ENCODE results near the gene RNF13.

The RNF13 gene

GRCh38 chr3:149777414-149778214 lies 35.4 kb upstream of the RNF13 start:
- H3K4me2 ChIP-seq (ENCODE audit: low read length), result no peak overlapping the region
- H3K9ac ChIP-seq (ENCODE audit: low read depth, low read length), result no peak overlapping the region
- no peak overlapping the region for H3K4me3 ChIP-seq (ENCODE audit: low read length)
- H3K36me3 ChIP-seq (ENCODE audit: insufficient read depth, low read length), result no peaks in the 10 kb centered on the region
- H3K4me1 ChIP-seq (ENCODE audit: control insufficient read depth, insufficient read depth, low read length), result no peaks in the 10 kb centered on the region
- H3K27me3 ChIP-seq (ENCODE audit: control insufficient read depth, insufficient read depth, low read length), result no peaks in the 10 kb centered on the region
- no peaks in the 10 kb centered on the region for H3K9me3 ChIP-seq (replicated peaks; ENCODE audit: low read length)

- no peaks in the 10 kb centered on the region for H3K9me3 ChIP-seq (replicated peaks; ENCODE audit: low read length)
These were observed 31.8 kb upstream of the RNF13 start for GRCh38 chr3:149781211-149781610.

GRCh38 chr3:149781741-149782140 lies 31.3 kb upstream of the RNF13 start:
- no peaks in the 10 kb centered on the region for H3K9me3 ChIP-seq (replicated peaks; ENCODE audit: low read length)
- H3K4me2 ChIP-seq (ENCODE audit: low read length), result no peak overlapping the region
- no peaks in the 10 kb centered on the region for H3K36me3 ChIP-seq (ENCODE audit: insufficient read depth, low read length)
- no peak overlapping the region for H3K9ac ChIP-seq (ENCODE audit: low read depth, low read length)
- H3K4me3 ChIP-seq (ENCODE audit: low read length), result no peak overlapping the region
- peaks cover 12% of the 10 kb centered on the region for H3K4me1 ChIP-seq (ENCODE audit: control insufficient read depth, insufficient read depth, low read length)
- no peaks in the 10 kb centered on the region for H3K27me3 ChIP-seq (ENCODE audit: control insufficient read depth, insufficient read depth, low read length)

More at GRCh38 chr3:149781211-149781610, 31.8 kb upstream of the RNF13 start:
- H3K9ac ChIP-seq (ENCODE audit: low read depth, low read length), result no peak overlapping the region
- peaks cover 12% of the 10 kb centered on the region for H3K4me1 ChIP-seq (ENCODE audit: control insufficient read depth, insufficient read depth, low read length)
- H3K27me3 ChIP-seq (ENCODE audit: control insufficient read depth, insufficient read depth, low read length), result no peaks in the 10 kb centered on the region
- H3K4me3 ChIP-seq (ENCODE audit: low read length), result no peak overlapping the region
- no peak overlapping the region for H3K4me2 ChIP-seq (ENCODE audit: low read length)
- no peaks in the 10 kb centered on the region for H3K36me3 ChIP-seq (ENCODE audit: insufficient read depth, low read length)

- Histone ChIP-seq H3K9ac (ENCODE audit: low read depth, low read length) (no peak overlapping the region), H3K4me3 (ENCODE audit: low read length) (no peak overlapping the region), H3K9me3 (replicated peaks; ENCODE audit: low read length) (no peaks in the 10 kb centered on the region), H3K4me2 (ENCODE audit: low read length) (peak overlapping the region; percentile 35), H3K4me1 (ENCODE audit: control insufficient read depth, insufficient read depth, low read length) (peaks cover 12% of the 10 kb centered on the region), H3K27me3 (ENCODE audit: control insufficient read depth, insufficient read depth, low read length) (no peaks in the 10 kb centered on the region), H3K36me3 (ENCODE audit: insufficient read depth, low read length) (no peaks in the 10 kb centered on the region)
These were observed 29.4 kb upstream of the RNF13 start for GRCh38 chr3:149783576-149783975.

- Histone ChIP-seq H3K4me3 (ENCODE audit: low read length) (no peak overlapping the region), H3K4me2 (ENCODE audit: low read length) (peak overlapping the region; percentile 17), H3K27me3 (ENCODE audit: control insufficient read depth, insufficient read depth, low read length) (no peaks in the 10 kb centered on the region), H3K9me3 (replicated peaks; ENCODE audit: low read length) (no peaks in the 10 kb centered on the region), H3K4me1 (ENCODE audit: control insufficient read depth, insufficient read depth, low read length) (peaks cover 12% of the 10 kb centered on the region), H3K36me3 (ENCODE audit: insufficient read depth, low read length) (no peaks in the 10 kb centered on the region), H3K9ac (ENCODE audit: low read depth, low read length) (no peak overlapping the region)
These were observed 28.8 kb upstream of the RNF13 start for GRCh38 chr3:149784064-149784704.

GRCh38 chr3:149790268-149790667 lies 22.7 kb upstream of the RNF13 start:
- no peaks in the 10 kb centered on the region for H3K27me3 ChIP-seq (ENCODE audit: control insufficient read depth, insufficient read depth, low read length)
- H3K4me1 ChIP-seq (ENCODE audit: control insufficient read depth, insufficient read depth, low read length), result peaks cover 9% of the 10 kb centered on the region
- H3K4me3 ChIP-seq (ENCODE audit: low read length), result no peak overlapping the region
- H3K4me2 ChIP-seq (ENCODE audit: low read length), result no peak overlapping the region
- H3K9me3 ChIP-seq (replicated peaks; ENCODE audit: low read length), result no peaks in the 10 kb centered on the region
- no peak overlapping the region for H3K9ac ChIP-seq (ENCODE audit: low read depth, low read length)
- no peaks in the 10 kb centered on the region for H3K36me3 ChIP-seq (ENCODE audit: insufficient read depth, low read length)

- no peak overlapping the region for H3K9ac ChIP-seq (ENCODE audit: low read depth, low read length)
- H3K4me2 ChIP-seq (ENCODE audit: low read length), result no peak overlapping the region
- H3K36me3 ChIP-seq (ENCODE audit: insufficient read depth, low read length), result no peaks in the 10 kb centered on the region
- no peak overlapping the region for H3K4me3 ChIP-seq (ENCODE audit: low read length)
- no peaks in the 10 kb centered on the region for H3K27me3 ChIP-seq (ENCODE audit: control insufficient read depth, insufficient read depth, low read length)
- peaks cover 9% of the 10 kb centered on the region for H3K4me1 ChIP-seq (ENCODE audit: control insufficient read depth, insufficient read depth, low read length)
- H3K9me3 ChIP-seq (replicated peaks; ENCODE audit: low read length), result no peaks in the 10 kb centered on the region
These were observed 22.3 kb upstream of the RNF13 start for GRCh38 chr3:149790698-149791097.

DNA sequence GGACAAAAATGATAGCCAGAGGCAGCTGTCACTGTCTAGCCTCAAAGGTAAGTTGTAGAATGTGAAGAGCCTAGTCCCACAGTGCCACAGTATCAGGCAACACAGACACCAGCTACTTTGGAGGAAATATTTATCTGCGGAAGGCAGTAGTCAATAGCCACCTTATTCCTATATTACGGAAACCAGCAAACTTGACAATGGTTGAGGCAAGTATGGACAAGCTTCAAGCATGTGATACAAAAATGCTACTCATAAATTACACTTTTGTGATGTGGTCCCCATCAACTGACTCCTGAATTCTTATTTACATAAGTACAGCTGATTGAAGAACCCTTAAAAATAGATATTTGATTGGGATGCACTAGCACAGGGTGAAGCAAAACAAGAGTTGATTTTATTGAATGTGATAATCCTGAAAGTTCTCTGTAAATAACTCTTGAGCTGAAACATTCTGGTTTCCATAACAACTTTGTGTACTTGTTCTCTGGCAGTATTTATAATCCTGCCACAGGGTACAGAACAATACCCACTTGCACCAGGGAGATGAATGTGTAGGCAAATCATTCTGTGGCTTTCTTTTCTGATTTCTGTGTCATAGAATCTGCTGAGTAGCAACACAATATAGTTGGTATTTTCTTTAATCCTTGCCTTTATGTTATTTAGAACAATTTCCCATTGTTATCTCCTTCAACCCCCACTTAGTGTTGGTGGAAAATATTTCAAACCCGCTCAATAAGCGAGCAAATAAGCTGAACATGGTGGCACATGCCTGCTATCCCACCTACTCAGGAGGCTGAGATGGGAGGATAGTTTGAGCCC lies 20.4 kb upstream of the RNF13 start, which contains the start of gene ANKUB1:
TSS of gene ANKUB1 (minus strand) at position 103 of the 819 bp plus-strand sequence. CDS start 188 bp downstream, outside the sequence.
- Histone ChIP-seq H3K9me3 (replicated peaks; ENCODE audit: low read length) (no peaks in the 10 kb centered on the region), H3K4me3 (ENCODE audit: low read length) (no peak within 1 kb of the TSS)

DNA sequence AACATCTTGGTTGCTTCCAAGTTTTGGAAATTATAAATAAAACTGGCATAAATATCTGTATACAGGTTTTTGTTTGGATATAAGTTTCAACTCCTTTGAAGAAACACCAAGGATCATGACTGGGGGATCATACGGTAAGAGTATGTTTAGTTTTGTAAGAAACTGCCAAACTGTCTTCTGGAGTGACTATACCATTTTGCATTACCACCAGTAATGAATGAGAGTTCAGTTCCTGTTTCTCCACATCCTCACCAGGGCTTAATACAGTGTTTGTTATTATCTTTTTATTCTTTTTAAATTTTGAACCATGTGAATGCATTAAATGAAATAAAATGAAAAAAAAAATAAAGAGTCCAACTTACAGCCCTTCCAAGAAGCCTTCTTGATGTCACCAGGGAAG lies 17.0 kb upstream of the RNF13 start:
- Histone ChIP-seq H3K4me1 (ENCODE audit: control insufficient read depth, insufficient read depth, low read length) (no peaks in the 10 kb centered on the region), H3K36me3 (ENCODE audit: insufficient read depth, low read length) (no peaks in the 10 kb centered on the region), H3K9me3 (replicated peaks; ENCODE audit: low read length) (no peaks in the 10 kb centered on the region), H3K9ac (ENCODE audit: low read depth, low read length) (no peak overlapping the region), H3K4me3 (ENCODE audit: low read length) (no peak overlapping the region), H3K27me3 (ENCODE audit: control insufficient read depth, insufficient read depth, low read length) (no peaks in the 10 kb centered on the region), H3K4me2 (ENCODE audit: low read length) (no peak overlapping the region)

More for the DNA sequence above, 20.4 kb upstream of the RNF13 start, which contains the start of gene ANKUB1:
- no peak within 1 kb of the TSS for H3K4me2 ChIP-seq (ENCODE audit: low read length)
- H3K9ac ChIP-seq (ENCODE audit: low read depth, low read length), result no peak within 1 kb of the TSS
- peaks cover 9% of the 10 kb centered on the region for H3K4me1 ChIP-seq (ENCODE audit: control insufficient read depth, insufficient read depth, low read length)
- H3K27me3 ChIP-seq (ENCODE audit: control insufficient read depth, insufficient read depth, low read length), result no peaks in the 10 kb centered on the region
- no peaks in the 10 kb centered on the region for H3K36me3 ChIP-seq (ENCODE audit: insufficient read depth, low read length)

GRCh38 chr3:149800693-149801092 lies 12.3 kb upstream of the RNF13 start:
- Histone ChIP-seq H3K4me1 (ENCODE audit: control insufficient read depth, insufficient read depth, low read length) (no peaks in the 10 kb centered on the region), H3K9me3 (replicated peaks; ENCODE audit: low read length) (no peaks in the 10 kb centered on the region), H3K4me2 (ENCODE audit: low read length) (no peak overlapping the region), H3K9ac (ENCODE audit: low read depth, low read length) (no peak overlapping the region), H3K4me3 (ENCODE audit: low read length) (no peak overlapping the region), H3K27me3 (ENCODE audit: control insufficient read depth, insufficient read depth, low read length) (no peaks in the 10 kb centered on the region), H3K36me3 (ENCODE audit: insufficient read depth, low read length) (no peaks in the 10 kb centered on the region)

DNA sequence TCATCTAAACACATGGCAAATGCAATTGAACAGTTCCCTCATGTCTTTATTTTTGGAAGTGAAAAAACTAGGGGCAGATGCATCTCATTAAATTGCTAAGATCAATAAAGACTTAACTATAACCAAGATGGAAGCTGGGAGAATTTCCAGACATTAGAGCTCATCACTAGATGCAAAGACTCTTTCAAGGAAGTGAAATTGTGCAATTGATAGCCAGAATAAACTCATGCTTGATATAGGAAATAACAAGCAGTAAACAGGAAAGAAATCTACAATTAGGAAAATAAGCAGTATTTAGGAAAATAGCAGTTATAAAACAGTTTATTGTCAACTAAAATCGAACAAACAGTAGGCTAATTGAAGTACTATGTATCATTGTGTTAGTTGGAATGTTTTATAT lies 11.8 kb upstream of the RNF13 start:
- no peak overlapping the region for H3K4me3 ChIP-seq (ENCODE audit: low read length)
- H3K27me3 ChIP-seq (ENCODE audit: control insufficient read depth, insufficient read depth, low read length), result no peaks in the 10 kb centered on the region
- no peaks in the 10 kb centered on the region for H3K36me3 ChIP-seq (ENCODE audit: insufficient read depth, low read length)
- H3K9me3 ChIP-seq (replicated peaks; ENCODE audit: low read length), result no peaks in the 10 kb centered on the region
- no peak overlapping the region for H3K4me2 ChIP-seq (ENCODE audit: low read length)
- H3K4me1 ChIP-seq (ENCODE audit: control insufficient read depth, insufficient read depth, low read length), result no peaks in the 10 kb centered on the region
- H3K9ac ChIP-seq (ENCODE audit: low read depth, low read length), result no peak overlapping the region
